Muscle layer of duodenum (tissue), 2 donors: ENCODE results near the gene MYO5A.
"Not testable (repeated sequence)": the region's sequence is repeated elsewhere in the genome, so short reads cannot be mapped to it uniquely, and the experiment has no call there.

Experiments
- H3K27ac ChIP-seq: one replicate; pipeline ENCODE4 v1.7.0; 2013; ENCODE audit warnings: mild to moderate bottlenecking, low read length
- H3K27me3 ChIP-seq: one replicate; pipeline ENCODE4 v1.7.0; 2013; ENCODE audit warnings: low read depth, mild to moderate bottlenecking, control low read depth, low read length
- H3K36me3 ChIP-seq, 2 donors: one replicate each; pipeline ENCODE4 v1.7.0; 2013; ENCODE audit warnings: low read length in 2 of 2, control low read depth in 1 of 2, mild to moderate bottlenecking in 1 of 2; ENCODE audit not compliant: insufficient read depth in 2 of 2, control insufficient read depth in 1 of 2
- H3K4me1 ChIP-seq, 2 donors: one replicate each; pipeline ENCODE4 v1.7.0; 2013; ENCODE audit warnings: low read length in 2 of 2, mild to moderate bottlenecking in 2 of 2, control low read depth in 1 of 2, moderate library complexity in 1 of 2; ENCODE audit not compliant: insufficient read depth in 2 of 2, control insufficient read depth in 1 of 2
- H3K4me3 ChIP-seq, 2 donors: one replicate each; pipeline ENCODE4 v1.7.0; 2013; ENCODE audit warnings: low read length in 2 of 2, low read depth in 1 of 2, mild to moderate bottlenecking in 1 of 2
- H3K9me3 ChIP-seq, 2 donors: one replicate each; pipeline ENCODE4 v1.7.0; 2013; ENCODE audit warnings: low read length in 2 of 2, control low read depth in 1 of 2, mild to moderate bottlenecking in 1 of 2; ENCODE audit not compliant: control insufficient read depth in 1 of 2
- donor health status: healthy.

MYO5A gene

DNA sequence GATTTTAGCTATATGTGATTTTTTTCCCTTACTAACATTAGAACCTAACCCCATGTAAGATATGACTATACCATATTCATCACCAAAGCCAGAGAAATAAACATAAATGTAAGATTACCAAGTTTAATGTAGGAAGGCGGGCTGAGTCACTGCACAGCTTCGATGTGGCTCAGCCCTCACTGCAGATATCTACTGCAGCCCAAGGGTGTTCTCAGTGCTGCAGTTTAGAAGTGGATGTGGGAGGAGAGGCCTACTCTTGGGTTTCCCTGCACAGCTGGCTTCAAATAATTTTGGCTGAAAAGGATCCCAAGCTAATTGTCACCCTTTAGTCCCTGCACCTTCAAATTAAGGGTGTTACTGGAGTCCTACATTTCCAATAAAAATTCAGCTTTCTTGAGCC lies 30.9 kb upstream of the MYO5A start:
- peaks cover 0 to 57% of the 10 kb centered on the region in 2 donors for H3K4me1 ChIP-seq
- no peaks in the 10 kb centered on the region for H3K9me3 ChIP-seq
- H3K4me3 ChIP-seq = no peak overlapping the region
- no peaks in the 10 kb centered on the region for H3K27me3 ChIP-seq
- H3K27ac ChIP-seq = no peak overlapping the region
- H3K36me3 ChIP-seq = peaks cover 4 to 16% of the 10 kb centered on the region in 2 donors

DNA sequence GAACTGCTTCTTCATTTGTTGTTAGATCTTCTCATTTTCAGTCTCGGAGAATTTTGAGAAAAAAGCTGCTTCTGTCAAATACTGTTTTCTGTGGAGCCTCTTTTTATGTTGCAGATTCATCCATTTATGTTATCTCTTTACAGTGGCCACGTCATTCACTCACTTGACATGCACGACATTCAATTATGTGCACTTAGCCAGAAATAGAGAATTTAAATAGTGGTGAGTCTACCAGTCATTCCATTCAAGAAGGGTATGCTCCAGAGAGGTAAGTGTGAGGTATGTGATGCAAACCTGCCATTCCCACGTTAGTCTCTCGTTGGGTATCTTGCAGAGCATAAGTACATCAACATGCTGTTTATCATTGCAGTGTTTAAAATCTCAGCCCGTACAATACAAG lies 30.3 kb upstream of the MYO5A start:
- no peak overlapping the region for H3K4me3 ChIP-seq
- H3K4me1 ChIP-seq = peaks cover 0 to 51% of the 10 kb centered on the region in 2 donors

DNA sequence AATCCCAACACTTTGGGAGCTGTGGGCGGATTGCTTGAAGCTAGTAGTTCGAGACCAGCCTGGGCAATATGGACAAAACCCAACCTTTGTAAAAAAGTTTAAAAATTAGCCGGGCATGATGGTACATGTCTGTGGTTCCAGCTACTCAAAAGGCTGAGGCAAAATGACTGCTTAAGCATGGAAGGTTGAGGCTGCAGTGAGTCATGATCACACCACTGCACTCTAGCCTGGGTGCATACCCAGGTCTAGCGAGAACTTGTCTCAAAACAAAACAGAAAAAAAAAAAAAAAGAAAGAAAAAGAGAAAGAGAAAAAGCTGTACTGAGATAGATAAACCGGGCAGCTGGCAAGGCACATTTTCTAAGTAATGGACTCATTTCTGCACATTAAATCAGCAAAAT lies 29.5 kb upstream of the MYO5A start:
- H3K4me1 ChIP-seq = peaks cover 0 to 45% of the 10 kb centered on the region in 2 donors
- no peaks in the 10 kb centered on the region for H3K27me3 ChIP-seq
- no peak overlapping the region for H3K4me3 ChIP-seq
- H3K27ac ChIP-seq = no peak overlapping the region
- peaks cover 4 to 23% of the 10 kb centered on the region in 2 donors for H3K36me3 ChIP-seq
- H3K9me3 ChIP-seq = no peaks in the 10 kb centered on the region

More for the DNA sequence above, 30.3 kb upstream of the MYO5A start:
- Histone ChIP-seq H3K27me3 (no peaks in the 10 kb centered on the region), H3K27ac (no peak overlapping the region), H3K9me3 (no peaks in the 10 kb centered on the region), H3K36me3 (peaks cover 4 to 16% of the 10 kb centered on the region in 2 donors)

DNA sequence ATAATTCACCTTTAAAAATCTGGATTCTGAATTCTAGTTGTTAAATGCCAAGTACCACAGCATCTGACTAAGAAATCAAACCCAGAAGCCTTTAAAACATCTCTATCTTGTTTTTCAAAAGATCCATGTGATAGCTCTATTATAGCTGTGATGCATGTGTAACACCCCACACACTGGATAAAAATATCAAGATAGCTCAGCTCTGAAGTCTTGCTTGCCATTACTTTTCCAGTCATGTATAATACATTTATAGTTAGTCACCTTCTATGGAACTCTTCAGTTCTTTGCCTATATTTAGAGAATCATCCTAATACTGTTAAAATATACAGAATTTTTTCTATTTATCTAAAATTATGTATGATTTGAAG lies 28.6 kb upstream of the MYO5A start:
- Histone ChIP-seq H3K4me1 (peaks cover 0 to 41% of the 10 kb centered on the region in 2 donors), H3K9me3 (no peaks in the 10 kb centered on the region), H3K36me3 (peaks cover 5 to 23% of the 10 kb centered on the region in 2 donors), H3K4me3 (no peak overlapping the region), H3K27me3 (no peaks in the 10 kb centered on the region), H3K27ac (peak overlapping the region; percentile 45)

DNA sequence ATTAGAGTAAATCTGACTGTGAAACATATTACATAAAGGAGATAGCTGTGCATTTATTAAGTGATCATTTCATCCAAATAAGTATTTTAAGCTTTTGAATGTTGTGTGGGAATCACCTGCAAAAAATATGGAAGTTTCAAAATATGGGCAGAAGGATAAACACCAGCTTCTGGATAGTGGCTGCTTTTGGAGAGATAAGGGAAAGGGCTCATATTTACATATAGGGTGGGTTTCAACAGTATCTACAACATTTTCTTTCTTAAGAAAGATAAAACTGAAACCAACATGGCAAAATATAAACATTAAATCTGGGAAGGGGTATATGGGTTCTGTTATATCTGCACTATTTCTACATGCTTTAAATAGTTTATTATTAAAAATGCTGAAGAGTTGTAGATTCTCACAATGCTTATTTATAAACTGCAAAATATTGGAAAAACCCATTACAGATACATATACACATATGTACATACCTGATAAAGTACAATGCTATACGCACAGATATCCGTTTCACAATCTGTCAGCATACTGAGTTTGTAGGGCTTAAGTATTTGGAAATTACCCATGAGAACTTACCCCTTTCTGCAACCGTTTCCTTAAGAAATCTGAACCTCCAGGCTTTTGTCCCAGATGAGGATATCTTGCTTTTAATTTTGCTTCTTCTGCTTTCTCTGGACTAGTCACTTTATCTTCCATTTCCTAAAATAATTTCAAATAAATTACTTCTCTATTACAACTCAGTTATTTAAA lies 28.0 kb upstream of the MYO5A start:
- H3K4me3 ChIP-seq = no peak overlapping the region
- H3K9me3 ChIP-seq = no peaks in the 10 kb centered on the region
- peaks cover 0 to 41% of the 10 kb centered on the region in 2 donors for H3K4me1 ChIP-seq
- peaks cover 11 to 26% of the 10 kb centered on the region in 2 donors for H3K36me3 ChIP-seq
- H3K27ac ChIP-seq = peak overlapping the region; percentile 45
- H3K27me3 ChIP-seq = no peaks in the 10 kb centered on the region

DNA sequence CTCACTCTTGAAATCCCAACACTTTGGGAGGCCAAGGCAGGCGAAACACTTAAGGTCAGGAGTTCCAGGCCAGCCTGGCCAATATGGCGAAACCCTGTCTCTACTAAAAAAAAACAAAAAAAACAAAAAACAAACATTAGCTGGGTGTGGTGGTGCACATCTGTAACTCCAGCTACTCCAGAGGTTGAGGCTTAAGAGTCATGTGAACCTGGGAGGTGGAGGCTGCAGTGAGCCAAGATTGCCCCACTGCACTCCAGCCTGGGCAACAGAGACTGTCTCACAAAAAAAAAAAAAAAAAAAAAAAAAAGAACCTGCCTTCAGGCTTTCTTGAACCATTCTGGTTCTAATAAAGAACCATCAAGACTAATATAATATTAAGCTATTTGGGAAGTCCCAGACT lies 23.6 kb upstream of the MYO5A start:
- no peak overlapping the region for H3K27ac ChIP-seq
- no peaks in the 10 kb centered on the region for H3K9me3 ChIP-seq
- H3K27me3 ChIP-seq = no peaks in the 10 kb centered on the region
- peaks cover 0 to 3% of the 10 kb centered on the region in 2 donors for H3K4me1 ChIP-seq
- no peak overlapping the region for H3K4me3 ChIP-seq
- H3K36me3 ChIP-seq = peaks cover 28 to 36% of the 10 kb centered on the region in 2 donors

DNA sequence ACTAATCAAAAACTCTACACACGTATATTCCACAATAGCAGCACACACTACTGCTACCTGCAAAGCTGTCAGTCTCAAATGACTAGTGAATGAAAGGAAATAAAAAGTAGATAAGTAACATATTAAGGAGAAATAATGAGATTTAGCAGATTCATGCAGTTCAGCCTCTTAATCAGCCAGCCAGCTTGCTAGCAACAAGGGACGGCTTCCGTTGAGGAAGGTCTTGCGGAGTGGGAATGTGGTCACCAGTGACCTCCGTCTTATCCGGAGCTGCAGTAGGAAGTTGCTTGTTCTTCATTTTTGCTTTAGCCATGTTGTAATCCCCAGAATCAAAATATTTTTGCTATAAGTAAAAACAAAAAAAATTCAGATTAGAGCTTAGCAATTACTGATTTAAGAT lies 23.1 kb upstream of the MYO5A start:
- Histone ChIP-seq H3K9me3 (no peaks in the 10 kb centered on the region), H3K4me3 (no peak overlapping the region), H3K36me3 (peaks cover 30 to 36% of the 10 kb centered on the region in 2 donors), H3K4me1 (peaks cover 0 to 3% of the 10 kb centered on the region in 2 donors), H3K27me3 (no peaks in the 10 kb centered on the region), H3K27ac (no peak overlapping the region)

DNA sequence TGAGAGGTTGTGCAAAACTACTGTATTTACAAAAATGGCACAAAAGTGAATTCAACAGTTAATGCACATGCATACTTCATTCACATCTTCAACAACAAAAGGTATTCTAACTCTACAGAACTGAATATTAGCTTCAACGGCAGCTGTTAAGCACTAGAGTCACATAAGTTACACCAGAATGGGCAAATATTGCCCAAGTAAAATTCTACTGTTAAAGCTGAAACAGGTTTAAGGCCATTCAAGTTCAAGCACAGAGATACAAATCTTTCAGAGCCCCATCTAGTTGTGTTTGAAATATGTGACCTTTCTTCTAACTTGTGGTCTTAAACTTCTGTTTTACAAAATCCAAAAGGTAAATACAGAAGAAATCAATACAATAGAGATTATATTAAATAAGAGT lies 22.5 kb upstream of the MYO5A start:
- peaks cover 34 to 36% of the 10 kb centered on the region in 2 donors for H3K36me3 ChIP-seq
- H3K4me1 ChIP-seq, H3K27me3 ChIP-seq, H3K9me3 ChIP-seq, H3K27ac ChIP-seq, H3K4me3 ChIP-seq: not testable (repeated sequence)

DNA sequence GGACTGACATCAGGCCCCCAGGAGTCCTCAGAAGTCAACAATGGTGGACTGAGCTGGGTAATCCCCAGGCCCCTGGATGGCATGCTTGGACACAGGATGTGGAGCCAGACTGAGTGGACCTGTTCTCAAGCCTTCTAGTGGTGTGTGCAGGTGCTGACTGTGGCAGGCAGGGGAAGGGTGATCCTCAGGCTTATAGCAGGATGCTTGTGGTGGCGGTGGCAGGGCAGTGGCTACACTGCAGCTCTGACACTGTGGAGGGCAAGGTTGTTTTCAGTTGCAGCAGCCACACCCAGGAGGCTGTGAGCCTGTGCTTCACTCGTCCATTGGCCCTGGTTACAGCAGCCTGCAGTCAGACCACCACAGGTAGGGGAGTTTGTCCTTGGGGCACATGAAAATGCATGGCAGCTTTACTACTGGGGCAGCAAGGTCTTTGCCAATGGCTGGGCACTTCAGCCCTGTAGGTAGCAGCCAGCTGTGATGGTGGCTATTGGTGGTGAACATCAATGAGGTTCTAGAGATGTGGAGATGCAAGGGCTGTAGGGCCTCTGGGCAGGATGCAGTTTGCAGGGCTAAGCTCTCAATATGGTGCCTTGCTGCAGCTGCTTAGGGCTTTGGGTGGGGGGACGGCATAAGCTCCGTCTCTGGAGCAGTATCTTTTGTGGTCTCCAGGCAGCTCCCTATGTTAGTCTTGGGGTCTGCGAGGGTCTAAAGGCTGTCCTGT lies 17.5 kb upstream of the MYO5A start:
- H3K36me3 ChIP-seq = peaks cover 19 to 29% of the 10 kb centered on the region in 2 donors
- H3K9me3 ChIP-seq = peaks cover 0 to 3% of the 10 kb centered on the region in 2 donors
- no peak overlapping the region for H3K4me3 ChIP-seq
- no peaks in the 10 kb centered on the region for H3K4me1 ChIP-seq
- H3K27ac ChIP-seq = no peak overlapping the region
- H3K27me3 ChIP-seq = no peaks in the 10 kb centered on the region

DNA sequence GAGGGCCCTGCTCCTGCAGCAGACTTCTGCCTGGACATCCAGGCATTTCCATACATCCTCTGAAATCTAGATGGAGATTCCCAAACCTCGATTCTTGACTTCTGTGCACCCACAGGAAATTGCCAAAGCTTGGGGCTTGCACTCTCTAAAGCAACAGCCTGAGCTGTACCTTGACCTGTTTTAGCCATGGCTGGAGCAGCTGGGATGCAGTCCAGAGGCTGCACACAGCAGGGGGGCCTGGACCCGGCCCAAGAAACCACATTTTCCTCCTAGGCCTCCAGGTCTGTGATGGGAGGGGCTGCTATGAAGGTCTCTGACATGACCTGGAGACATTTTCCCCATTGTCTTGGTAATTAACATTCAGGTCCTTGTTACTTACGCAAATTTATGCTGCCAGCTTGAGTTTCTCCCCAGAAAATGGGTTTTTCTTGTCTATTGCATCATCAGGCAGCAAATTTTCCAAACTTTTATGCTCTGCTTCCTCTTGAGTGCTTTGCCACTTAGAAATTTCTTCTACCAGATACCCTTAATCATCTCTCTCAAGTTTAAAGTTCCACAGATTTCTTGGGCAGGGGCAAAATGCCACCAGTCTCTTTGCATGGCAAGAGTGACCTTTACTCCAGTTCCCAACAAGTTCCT lies 11.8 kb upstream of the MYO5A start:
- no peaks in the 10 kb centered on the region for H3K27me3 ChIP-seq
- no peaks in the 10 kb centered on the region for H3K36me3 ChIP-seq
- no peak overlapping the region for H3K27ac ChIP-seq
- H3K4me3 ChIP-seq = no peak overlapping the region
- no peaks in the 10 kb centered on the region for H3K9me3 ChIP-seq
- no peaks in the 10 kb centered on the region for H3K4me1 ChIP-seq

DNA sequence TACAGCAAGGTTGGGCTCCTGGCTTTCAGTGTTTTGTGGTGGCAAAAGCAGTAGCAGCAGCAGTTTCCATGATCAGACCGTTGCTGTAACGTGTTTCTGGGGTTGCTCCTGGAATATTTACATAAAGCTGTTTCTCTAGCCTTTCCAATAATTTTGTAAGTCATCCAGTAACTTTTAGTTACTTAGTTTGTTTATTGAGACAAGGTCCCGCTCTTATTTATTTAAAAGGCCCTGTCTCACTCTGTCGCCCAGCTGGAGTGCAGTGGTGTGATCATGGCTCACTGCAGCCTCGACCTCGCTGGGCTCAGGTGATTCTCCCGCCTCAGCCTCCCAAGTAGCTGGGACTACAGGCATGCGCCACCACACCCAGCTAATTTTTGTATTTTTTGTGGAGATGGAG lies 8.8 kb upstream of the MYO5A start:
- Histone ChIP-seq H3K27ac (no peak overlapping the region), H3K4me3 (no peak overlapping the region), H3K27me3 (no peaks in the 10 kb centered on the region), H3K9me3 (no peaks in the 10 kb centered on the region), H3K4me1 (no peaks in the 10 kb centered on the region), H3K36me3 (no peaks in the 10 kb centered on the region)
